Hepatic stellate cell (primary cell): ENCODE results near the gene MYL5.
"Not testable (repeated sequence)": the region's sequence is repeated elsewhere in the genome, so short reads cannot be mapped to it uniquely, and the experiment has no call there.

ENCODE experiments used
- DNase-seq: peaks from one replicate; pipeline ENCODE4 v3.0.0; 2011; ENCODE audit warnings: low spot score

Gene MYL5

DNA sequence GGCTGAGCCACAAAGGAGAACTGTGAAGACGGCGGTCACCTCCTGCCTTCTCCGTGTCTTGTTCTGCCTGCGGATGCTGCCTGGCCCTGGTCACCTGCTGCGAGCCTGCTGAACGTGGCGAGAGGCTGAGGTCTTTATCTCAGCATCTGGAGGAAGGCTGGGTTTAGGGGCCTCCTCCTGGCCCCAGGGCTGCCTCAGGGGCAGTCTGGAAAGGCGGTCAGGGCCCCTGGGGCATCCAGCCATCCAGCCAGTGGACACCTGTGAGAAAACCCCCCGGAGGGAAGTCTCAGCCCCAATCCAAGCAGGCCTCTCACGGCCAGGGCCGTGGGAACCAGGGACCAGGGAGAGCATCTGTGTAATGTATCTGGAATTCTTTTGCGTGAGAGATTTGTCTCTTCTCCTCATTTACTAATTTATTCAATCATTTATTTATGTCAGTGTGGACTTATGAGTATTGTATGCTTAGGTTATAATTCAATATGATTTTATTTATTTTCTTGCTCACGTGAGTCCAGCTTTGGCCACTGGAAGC, 37.6 kb upstream of the MYL5 start:
- DNase-seq, result no peak

DNA sequence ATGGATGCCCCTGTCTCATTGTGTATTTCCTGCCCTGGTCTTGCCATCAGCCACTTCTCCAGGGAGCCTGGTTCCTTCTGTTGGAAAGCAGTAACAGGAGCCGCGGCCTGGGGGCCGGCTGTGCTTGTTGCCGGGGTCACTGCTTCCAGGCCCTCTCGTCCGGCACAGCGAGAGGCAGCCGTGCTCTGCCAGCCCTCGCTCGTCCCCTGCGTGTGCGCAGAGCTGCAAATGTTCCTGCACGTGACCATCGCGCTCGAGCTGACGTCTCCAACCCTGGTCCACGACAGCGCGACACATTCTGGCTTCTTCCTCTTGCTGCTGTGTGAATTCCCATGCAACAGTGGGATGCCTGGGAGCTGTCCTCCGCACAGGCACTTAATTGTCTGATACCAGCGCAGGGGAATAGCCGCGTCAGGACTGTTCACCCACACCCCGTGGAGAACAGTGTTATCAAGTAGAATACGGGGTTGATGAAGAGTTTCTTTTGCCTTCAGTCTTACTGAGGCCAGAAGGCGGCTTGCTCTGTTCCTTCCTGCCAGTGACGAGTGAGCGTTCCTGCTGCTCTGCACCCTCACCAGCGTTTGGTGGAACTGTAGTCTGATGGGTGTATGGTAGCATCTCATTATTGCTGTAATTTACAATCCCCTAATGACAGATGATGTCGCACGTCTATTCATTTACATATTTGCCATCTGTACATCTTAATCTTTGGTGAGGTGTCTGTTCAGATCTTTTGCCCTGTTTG, 36.6 kb upstream of the MYL5 start:
- DNase-seq, result no peak

GRCh38 chr4:642366-642765, 32.0 kb upstream of the MYL5 start:
- not testable (repeated sequence) for DNase-seq

DNA sequence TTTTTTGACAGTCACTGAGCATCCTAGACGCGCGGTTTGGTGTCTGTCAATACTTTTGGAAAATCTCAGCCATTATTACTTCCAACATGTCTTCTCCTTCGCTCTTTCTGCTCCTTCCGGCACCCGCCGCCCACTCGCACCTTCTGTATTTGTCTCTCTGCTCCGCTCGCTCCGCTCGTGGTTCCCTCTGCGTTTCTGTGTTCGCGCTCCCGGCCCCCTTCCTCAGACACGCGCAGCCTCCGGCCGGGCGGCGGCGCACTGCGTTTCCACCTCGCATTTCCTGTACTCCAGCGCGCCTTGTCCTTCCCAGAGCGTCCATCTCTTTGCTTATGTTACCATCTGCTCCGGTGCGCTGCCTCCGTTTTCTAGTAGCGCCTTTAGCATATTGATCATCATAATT, 27.9 kb upstream of the MYL5 start:
- no peak for DNase-seq

DNA sequence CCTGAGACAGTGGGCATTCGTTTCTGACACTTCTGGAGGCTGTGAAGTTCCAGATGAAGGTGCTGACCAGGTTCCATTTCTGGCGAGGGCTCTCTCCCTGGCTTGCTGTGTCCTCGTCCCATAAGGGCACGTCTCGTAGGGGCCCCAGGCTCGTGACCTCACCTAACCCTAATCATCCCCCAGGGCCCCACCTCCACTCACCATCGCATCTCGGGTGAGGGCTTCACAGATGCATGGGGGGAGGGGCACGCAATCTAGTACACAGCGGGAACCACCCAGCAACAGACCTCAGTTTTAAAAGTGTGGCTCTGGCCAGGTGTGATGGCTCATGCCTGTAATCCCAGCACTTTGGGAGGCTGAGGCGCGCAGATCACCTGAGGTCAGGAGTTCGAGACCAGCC, 26.9 kb upstream of the MYL5 start:
- no peak for DNase-seq

DNA sequence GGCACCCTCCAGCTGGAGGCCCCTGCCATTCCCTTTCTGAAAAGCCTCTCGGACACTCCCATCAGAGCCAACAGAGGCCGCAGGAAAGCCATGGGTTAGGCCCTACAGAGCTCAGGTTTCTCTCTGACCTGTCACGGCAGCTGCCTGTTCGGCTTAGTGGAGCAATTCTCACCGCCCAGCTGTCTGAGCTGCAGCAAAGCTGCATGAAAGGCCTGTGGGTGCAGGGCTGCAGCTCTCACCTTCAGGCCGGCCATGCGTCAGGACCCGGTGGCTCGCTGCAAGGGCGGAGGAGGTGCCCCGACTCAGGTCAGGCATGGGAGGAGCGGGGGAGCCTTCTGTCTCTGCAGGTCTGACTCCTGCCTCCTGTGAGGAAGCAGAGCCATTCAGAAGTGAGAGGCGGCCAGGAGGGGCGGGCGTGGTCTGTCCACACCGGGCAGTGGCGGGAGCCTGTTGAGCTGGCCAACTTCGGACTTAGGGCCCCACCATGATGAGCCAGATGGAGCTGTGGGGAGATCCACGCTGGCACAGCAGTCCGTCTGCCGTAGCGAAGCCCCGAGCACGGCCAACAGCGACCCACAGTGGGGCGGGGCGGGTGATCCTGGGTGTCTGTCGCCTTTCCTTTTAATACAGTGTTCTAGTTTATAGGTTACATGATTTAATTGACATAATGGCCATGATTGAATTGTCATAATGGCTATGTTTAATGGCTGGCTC, 25.6 kb upstream of the MYL5 start:
- DNase-seq, result no peak

DNA sequence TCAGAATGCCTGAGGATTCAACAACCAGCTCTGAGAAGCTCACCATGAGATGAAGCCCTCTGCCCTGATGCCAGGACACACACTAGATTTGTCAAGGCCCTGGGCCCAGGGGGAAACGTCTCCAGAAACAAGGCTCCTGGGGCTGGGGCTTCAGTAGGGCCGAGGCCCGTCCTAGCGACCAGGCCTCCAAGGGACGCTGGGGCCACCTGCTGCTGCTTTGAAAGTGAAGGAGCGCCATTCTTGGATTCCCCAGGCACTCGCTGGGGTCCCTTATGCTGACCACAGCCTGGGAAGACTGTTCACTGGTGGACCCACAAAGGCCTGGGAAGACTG, 25.1 kb upstream of the MYL5 start:
- no peak for DNase-seq

- no peak for DNase-seq
These were observed 24.5 kb upstream of the MYL5 start for GRCh38 chr4:649751-650310.

DNA sequence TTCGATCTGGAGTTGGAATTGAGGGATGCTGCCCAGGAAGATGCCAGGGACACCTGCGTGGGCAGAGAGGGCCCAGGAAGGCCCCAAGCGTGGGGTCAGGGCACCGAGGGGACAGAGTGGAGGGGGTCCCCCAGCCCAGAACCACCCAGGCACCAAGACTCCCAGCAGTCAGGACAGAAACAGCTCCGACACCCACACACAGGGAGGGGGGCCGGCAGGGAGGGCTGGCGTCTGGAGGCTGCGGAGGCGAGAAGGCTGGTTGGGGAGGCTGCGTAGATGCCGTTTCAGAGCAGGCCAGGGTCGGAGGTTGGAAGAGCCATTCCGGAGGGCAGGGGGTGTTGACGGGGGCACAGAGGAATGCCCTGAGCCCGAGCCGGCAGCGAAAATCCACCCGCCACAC, 23.9 kb upstream of the MYL5 start:
- DNase-seq, result no peak

DNA sequence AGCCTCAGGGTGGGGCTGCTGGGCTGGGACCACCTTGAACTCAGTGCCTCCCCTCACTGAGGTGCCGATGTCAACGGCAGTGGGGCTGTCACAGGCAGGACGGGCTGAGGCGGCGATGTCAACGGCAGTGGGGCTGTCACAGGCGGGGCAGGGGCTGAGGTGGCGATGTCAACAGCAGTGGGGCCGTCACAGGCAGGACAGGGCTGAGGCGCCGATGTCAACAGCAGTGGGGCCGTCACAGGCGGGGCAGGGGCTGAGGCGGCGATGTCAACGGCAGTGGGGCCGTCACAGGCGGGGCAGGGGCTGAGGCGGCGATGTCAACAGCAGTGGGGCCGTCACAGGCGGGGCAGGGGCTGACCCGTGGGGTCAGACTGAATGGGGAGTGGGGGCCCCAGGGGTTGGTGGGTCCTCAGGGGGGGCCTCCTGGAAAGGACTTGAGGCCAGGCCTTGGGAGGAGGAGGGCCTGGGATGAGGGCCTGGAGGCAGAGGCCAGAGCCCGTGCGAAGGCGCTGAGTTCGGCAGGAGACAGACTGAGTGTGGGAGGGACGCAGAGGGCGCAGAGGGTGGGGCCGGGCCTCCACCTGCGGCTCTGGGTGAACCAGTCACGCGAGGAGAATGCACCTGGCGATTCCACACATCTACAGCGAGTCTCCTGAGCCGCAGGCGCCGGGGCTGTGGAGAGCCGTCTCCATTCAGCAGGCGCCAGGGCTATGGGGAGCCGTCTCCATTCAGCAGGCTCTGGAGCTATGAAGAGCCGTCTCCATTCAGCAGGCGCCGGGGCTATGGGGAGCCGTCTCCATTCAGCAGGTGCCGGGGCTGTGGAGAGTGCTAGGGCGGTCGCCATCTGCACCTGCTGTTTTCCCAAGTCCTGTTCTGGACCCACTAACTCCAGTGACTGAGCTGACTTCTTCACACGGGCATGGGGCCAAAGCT, 23.1 kb upstream of the MYL5 start:
- DNase-seq, result no peak

DNA sequence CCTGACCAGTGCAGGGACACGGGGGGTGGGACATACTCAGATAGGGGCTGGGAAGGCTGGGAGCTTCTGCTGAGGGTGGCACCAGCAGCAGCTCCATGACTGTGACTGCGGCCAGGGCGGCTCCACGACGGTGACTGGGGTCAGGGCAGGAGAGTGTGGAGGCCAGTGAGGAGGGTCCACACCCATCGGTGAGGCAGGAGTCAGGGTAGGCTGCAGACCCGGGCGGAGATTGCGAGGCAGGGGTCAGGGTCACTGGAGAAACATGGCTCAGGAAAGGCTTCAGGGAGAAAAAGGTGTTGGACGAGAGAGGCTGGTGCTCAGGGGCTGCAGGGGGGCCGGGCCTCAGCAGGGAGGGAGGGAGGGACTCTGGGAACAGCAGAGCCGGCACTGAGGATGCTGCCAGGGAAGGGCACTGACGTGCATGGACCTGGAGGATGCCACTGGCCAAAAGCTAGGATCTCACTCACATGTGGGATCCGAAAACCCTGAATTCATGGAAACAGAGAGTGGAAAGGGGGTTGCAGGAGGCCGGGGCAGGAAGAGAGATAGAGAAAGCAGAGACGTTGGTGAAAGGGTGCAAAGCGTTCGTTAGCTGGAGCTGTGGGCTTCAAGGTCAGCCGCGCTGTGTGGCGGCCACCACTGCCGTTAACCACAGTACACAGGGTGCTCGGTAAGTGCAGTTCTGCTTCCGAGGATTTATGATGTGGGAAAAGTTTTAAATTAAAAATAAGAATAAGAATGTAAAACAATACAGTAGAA, 22.3 kb upstream of the MYL5 start:
- DNase-seq, result no peak

DNA sequence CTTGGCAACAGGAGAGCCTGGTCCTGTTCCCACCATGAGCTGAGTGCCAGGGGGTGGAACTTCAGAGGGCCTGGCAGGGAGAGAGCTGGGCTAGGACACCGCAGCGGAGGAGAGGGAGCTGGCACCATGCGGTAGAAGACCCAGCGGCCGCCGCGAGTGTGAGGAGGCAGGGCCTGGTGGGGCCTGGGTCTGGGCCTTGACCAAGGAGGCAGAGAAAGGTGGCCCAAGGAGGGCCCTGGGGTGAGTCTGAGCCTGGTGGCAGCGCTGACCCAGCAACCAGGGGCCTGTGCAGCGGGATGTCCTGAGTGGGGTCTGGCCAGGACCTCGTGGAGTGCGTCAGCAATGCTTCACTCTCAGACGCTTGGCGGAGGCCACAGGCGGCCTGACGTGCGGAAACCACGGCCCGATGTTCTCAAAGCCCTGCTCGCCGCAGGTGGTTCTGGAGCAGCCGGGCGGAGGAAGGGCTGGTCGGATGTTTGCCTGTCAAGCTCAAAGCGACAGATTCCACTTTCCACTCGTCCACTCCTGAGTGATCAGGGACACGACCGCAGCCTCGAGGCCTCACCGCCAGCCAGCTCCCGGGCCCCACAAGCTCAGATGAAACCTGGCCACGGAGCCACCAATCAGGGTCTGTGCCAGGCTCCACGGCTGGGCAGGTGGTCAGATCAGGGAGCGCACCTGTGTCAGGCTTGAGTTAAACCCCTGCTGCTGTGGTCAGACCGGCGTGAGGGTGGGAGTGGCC, 21.1 kb upstream of the MYL5 start:
- DNase-seq, result no peak

GRCh38 chr4:653831-654502, 20.4 kb upstream of the MYL5 start:
- no peak for DNase-seq

DNA sequence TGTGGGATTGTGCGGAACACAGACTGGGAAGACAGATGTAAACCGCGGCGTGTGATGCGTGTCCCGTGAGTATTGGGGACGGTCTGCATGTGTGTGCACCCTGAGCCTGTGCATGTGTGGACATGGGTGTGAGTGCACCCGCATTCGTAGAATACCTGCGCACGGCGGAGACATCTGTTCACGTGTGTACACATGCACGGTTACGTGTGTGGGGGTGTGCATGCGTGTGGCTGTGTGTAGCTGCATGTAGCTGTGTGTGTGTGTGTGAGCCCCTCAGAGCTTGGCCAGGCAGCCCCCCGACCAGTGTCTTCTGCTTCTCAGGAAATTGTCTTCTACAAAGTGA, 19.9 kb upstream of the MYL5 start:
- DNase-seq, result no peak

DNA sequence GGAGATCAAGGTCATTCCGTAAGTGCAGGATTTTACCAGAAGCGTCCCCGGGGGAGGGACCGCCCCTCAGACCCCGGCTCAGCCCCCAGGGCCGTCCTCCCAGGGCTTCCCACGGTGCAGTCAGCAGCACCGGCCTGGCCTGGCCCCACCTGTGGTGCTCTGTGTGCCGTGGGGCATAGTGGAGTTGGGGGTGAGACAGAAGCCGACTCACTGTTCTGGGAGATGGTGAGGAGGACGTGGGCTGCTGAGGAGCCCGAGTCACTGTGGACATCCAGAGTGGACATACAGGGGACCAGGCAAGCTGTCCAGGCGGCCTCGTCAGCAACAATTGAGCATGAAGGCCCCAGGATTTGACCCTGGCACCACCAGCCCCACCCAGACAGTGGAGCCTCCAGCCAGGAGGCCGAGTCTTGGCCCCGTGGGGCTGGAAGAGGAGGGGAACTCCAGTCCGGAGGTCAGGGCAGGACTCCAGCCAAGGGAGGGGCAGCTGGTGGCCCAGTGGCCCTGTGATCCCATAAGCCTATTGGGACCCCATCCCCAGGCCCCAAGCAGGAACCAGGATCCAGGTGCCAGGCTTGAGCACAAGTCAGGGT, 19.4 kb upstream of the MYL5 start:
- DNase-seq, result no peak

DNA sequence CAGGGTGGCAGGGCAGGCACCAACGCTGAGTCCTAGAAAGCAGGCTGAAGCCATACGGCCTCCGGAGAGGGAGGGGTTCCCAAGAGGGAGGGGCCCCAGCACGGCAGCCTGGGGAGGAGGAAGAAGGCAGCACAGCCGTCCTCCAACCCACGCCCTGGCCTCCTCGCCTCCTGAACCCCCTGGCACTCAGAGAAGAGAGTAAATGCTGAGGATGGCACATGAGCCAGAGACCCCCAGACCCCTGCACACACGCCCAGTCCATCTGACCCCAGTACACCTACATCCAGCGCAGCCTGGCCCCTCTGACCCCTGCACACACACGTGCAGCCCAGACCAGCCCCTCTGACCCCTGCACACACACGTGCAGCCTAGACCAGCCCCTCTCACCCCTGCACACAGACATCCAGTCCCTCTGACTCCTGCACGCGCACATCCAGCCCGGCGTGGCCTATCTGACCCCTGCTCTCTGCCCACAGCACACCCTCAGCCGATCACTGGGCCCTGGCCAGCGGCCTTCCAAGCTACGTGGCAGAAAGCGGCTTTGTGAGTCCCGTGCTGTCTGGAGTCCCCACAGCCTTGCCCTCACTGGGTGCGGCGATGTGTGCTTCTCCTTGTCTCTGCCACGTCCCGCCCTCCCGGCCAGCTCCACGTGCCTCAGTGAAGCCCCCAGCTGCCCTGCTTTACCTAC, 18.7 kb upstream of the MYL5 start:
- no peak for DNase-seq

GRCh38 chr4:656436-657337, 17.7 kb upstream of the MYL5 start:
- DNase-seq, result no peak

DNA sequence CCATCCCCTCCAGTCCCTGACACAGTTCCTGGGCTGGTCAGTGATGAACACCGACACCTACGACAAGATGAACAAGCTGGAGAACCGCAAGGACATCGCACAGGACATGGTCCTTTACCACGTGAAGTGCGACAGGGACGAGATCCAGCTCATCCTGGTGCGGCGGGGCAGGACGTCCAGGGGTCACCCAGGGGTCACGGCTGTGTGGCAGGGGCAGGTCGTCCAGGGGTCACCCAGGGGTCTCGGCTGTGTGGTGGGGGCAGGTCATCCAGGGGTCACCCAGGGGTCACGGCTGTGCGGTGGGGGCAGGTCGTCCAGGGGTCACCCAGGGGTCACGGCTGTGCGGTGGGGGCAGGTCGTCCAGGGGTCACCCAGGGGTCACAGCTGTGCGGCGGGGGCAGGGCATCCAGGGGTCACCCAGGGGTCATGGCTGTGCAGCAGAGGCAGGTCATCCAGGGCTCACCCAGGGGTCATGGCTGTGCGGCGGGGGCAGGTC, 17.0 kb upstream of the MYL5 start:
- DNase-seq, result no peak
